ENCODE results near the gene ASNSD1.

The ASNSD1 gene

DNA sequence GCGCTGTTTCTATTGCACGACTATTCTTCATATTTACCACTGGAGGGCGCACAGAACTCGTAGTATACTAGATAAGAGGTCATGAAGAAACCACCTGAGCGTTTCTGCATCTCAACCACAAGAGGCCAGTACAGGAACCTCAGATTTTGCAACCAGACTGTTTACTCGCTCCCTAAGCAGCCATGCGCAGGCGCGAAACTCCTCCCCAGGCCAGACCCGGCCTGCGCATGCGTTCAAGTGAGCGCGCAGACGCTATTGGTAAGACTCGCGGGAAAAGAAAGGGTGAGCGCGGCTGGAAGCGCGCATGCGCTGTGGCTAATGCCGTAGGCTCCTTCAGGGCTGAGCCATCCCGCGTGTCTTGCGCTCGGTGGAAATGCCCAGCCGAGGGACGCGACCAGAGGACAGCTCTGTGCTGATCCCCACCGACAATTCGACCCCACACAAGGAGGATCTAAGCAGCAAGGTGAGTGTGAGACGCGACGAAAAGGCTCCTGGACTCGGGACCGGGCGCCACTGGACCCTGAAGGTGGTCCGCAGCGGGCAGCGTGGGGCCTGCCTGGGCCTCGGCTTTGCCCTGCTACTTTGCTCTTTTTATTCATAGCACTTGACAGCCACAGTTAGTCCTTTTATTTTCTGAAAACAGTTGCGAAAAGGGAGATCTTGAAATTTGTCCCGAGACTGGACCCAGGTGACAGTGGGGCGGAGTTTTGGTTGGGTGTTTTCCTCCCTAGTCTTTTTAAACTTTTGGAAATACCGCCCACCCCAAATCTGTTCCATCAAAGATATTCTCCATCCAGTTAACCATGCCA lies at the start of gene ASNSD1:
Gene ASNSD1, plus strand, starts transcription at position 312 of the 809 bp plus-strand sequence. CDS start 4,674 bp downstream, outside the sequence.
- peak; percentile 99 for DNase-seq

DNA sequence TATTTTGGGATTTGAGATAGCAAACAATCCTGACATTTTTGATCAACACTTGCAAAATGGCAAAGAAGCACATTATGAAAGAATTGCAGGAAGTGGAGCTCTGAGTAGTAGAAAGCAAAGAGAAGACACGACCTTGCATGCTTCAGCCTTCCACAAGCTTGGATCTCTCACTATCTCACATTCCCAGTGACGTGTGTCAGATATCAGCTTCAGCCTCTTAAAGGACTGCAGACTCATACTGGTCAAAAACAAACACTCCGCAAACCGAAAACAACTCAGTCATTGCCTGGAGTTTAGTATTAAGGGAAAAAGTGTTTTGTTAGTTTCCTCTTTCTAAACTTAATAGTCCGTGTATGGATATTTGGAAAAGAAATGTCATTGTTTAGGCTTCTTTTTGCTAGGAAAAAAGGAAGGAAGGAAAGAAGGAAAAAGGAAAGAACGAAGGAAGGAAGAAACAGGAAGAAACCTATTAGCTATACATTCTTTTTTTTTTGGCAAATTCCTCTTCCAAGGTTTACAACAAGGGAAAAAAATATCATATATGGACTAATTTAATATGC lies 48.1 kb upstream of the ASNSD1 start:
- no peak for DNase-seq

DNA sequence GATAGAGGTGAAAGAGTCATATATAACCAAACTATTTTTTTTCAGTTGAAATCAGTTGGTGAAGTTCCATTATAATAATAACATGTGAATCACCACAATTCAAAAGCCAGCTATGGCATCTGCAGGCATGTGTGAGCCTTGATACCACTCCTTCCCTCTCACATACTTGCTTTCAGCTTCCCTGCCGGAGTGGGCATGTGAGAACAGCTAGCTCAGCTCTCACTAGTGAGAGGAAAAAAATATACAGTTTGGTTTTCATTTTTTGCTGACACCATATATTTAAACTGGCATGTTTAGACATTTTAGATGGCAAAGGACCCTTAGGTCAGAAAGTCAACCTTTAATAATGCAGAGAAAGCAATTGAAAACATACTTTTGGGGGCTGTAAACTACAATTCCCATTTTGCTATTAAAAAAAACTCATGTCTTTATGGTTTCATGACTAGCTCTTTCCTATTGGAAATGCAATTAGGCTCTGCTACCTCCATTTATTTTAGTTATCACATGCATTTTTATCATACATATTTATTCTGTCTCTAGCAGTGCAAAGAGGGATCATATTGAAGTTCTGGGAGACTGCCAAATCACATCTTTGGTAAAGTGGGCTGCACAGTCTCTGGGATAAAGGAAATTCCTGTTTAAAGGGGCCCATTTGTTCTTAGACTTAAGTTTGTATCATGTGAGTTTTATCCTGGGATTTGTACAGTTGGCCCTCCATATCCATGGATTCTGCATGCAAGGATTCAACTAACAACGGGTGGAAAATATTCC lies 47.4 kb upstream of the ASNSD1 start:
- DNase-seq: no peak

DNA sequence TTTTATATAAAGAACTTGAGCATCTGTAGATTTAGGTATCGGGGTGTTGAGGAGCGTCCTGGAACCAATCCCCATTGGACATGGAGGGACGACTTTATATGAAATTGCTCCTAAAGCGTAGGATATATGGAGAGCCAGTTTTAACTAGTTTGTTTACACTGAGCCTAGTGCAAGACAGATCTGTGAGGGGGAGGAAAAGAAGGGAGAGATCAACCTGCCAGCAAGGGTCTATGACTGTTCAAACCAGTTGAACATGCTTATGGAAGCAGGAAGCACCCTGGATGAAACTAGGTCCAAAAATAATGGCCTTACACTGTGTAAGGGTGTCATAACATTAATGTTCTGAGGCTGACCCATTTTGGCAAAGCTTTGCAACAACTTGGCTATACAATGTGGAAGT lies 46.7 kb upstream of the ASNSD1 start:
- DNase-seq: no peak

DNA sequence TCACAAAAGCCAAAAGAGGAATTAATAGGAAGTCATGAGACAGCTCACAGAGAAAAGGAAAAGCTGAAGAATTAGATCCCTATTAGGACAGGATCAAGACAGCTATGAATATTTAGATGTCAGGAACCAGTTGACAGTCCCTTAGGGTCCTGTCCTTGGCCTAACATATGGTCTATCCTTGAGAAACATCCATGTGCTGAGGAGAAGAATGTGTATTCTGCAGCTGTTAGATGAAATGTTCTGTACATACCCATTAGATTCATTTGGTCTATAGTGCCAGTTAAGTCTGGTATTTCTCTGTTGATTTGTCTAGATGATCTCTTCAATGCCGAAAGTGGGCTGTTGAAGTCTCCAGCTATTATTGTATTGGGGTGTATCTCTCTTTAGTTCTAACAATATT lies 43.1 kb upstream of the ASNSD1 start:
- DNase-seq: no peak

DNA sequence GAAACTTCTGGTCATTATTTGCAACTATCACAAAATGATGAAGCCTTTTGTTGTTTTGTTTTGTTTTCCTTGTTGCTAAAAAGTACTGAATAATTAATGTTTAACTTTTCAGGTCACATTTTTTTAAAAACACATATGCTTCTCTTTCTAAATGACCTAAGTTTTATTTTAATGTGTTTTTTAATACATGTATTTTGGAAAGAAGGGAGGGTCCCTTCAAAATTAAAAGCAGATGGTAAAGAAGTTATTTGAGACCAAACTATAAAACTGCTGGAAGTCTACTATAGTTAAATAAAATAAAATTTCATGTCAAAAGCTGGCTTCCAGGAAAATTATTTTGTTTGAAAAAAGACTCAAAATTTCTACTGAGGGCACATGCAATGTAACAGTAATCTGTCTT lies 39.5 kb upstream of the ASNSD1 start:
- DNase-seq: no peak

DNA sequence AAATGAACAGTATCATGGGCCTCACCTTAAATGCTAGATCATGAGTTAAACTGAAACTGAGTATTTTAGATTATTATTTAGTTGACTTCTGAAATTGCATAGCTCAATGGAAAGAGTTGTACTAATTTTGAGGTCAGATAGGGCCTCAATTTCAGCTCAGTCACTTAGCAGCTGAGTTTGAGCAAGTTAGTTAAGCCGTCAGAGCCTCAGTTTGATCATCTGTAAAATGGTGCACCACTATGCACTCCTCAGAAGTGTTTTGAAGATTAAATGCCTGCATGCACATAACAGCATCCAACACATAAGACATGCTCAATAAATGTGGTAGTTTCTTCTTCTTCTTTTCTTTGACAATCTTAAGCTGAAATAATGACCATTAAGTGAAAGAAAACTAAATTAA lies 38.2 kb upstream of the ASNSD1 start:
- DNase-seq: no peak

DNA sequence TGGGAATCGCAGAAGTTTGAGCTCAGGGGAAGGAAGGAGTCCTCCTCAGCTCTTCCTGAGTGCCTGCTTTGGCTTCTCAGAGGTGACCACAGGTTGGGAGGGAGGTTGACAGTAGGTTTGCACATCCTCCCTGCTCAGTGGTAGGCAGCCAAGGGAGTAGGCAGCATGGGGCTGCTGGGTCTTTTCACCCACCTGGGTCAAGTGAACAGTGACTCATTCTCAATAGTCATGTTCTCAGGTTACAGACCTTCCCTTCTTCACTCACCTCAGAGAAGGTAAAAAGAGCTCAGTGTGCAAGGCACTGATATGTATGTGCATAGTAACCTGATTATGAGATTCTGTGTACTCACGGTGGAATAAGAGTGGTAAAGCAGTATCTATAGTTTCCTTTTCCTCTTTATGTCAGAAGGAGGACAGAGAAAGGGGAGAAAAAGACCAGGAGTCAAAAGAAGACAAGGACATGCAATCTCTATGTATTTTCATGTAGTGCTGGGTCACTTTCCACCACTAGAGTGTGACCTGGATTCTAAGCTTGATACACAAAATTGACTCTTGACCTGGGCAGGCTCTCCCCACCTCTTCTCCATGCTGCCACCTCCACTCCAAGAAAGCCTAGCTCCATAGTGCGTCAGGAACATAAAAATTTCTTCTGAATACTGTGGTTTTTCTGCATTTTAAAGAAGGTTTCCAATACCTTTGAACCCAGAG lies 36.5 kb upstream of the ASNSD1 start:
- DNase-seq: no peak

DNA sequence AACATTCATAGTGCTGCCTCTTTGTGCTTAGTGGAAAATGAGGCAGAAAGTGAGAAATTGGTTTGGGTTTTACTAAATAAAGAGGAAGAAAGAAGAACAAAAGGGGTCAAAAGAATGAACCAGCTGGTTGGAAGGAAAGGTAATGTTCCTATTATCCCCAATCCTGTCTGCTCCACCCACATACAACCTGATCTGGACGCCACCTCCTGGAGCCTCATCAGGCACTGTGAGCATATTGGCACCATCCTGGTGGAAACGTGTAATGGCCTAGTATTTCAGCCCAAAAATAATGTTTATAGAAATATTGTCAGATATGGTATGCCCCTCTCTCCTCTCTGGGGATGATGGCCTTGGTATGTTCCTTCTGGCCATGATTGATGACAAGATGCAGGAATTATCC lies 35.6 kb upstream of the ASNSD1 start:
- DNase-seq: no peak

DNA sequence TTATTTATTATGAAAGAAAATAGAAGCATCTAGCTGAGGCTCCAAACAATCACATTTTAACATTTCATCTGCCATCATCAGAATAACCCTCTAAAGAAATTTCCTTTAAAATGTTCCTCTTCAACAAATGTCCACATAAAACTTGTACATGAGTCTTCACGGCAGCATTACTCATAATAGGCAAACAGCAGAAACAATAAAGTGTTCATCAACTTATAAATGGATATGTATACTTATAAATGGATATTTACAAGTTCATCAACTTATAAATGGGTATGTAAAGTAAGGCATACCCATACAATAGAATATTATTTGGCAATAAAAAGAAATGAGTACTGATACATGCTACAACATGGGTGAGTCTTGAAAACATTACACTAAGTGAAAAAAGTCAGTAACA lies 33.5 kb upstream of the ASNSD1 start:
- no peak for DNase-seq

DNA sequence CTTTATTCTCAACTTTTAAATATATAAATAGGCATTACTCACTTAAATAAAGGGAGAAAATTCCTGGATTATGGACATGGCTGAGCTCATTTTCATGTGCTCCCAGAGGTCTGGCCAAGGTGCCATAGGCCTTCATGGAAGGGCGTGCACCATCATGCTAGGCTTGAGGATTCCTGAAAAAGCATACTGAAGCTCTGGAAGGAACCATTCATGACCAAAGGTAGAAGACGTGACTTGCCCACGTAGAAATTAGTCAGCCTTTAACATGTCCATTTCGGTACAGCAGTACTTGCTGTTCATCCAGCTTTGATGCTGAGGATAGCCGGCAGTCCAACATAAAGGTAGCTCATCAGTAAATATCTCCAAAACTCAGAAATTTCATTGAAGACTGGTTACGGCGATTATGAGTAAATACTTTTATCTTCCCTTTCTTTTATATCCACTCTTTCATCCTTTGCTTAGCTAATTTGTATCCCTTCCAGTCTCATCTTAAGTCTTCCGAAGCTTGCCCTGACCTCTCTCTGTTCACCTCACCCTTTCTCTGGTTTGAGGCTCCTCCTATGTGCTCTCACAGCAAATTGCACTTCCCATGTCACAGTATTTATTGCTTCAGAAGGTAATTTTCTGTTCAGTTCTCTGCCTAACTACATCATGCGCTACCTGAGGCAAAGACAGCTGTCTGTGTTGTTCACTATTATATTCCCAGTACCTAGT lies 32.3 kb upstream of the ASNSD1 start:
- DNase-seq: no peak

DNA sequence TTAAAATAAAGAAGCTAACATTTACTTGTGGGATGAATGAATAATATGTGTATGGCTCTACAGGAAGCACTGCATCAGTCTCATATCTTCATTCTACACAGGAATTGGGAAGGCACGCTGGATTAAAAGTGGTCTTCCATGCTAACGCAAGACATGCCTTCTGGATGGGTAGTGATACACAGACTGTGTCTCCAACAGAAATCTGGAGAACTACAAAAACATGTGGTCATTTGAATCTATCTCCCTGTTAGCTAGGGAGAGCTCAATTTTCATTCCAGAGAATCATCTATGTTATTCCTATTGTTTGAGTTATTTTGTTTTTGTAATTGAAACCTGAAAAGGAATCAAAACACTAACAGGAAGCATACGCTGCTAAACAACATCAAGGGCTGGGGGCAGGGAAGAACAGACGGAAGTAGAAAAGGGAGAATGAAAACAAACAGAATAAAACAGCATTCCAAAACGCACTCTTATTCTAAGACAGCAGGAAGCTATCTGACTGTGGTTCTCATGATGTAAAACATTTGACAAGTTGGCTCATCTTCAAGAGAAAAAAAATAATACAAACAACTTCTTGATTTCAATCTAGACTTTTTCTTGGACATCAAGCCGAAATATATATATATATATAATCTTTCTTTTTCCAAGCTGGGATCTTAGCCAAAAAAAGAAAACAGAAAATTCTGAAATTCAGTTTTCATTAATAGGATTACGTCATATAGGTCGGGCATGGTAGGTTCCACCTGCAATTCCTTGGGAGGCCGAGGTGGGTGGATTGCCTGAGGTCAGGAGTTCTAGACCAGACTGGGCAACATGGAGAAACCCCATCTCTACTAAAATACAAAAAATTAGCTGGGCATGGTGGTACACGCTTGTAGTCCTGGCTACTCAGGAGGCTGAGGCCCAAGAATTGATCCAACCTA lies 31.5 kb upstream of the ASNSD1 start:
- no peak for DNase-seq

DNA sequence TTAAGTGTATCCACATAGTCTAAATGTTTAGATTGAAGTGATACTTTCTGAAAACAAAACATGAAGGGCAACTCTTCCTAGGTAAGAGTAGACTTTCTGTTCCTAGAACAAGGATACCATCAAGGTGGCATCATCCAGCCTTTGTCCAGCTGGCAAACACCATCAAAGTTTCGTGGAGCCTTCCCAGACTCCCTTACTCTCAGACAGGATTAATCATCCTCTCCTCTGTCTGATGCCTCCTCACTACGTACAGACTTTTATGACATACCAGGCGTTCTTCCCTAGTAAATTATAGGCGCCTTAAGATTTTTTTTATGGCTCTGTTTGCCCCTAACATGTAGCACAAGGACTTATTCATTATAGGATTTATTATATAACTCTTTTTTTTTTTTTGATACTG lies 29.4 kb upstream of the ASNSD1 start:
- no peak for DNase-seq

DNA sequence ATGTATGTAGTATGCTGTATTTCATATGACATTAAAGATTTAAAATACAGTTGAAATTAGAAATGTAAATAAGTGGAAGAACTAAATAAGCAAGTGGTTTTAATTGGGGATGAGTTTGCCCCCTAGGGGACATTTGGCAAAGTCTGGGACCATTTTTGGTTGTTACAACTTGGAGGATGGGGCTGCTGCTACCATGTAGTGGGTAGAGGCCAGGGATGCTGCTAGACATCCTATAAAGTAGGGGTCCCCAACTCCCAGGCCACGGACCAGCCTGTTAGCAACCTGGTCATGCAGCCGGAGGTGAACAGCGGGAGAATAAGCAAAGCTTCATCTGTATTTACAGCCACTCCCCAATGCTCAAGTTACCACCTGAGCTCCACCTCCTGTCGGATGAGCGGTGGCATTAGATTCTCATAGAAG lies 27.9 kb upstream of the ASNSD1 start:
- no peak for DNase-seq

DNA sequence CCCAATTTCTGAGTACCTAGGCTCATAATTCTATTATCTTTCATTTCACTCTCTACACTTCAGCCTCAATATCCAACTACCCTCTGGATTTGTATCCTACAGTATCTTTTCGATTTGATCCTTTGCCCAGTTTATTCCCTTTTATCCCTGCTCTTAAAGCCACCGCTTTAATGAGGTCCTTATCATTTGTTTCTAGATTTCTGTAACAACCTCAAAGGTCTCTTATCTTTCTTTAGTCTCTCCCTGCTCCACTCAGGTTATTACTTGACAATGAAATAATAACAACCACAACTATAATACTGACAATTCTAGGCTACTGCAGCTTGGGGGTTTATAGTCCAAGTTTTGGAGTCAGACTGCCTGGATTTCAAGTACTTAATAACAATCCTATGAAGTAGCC lies 25.9 kb upstream of the ASNSD1 start:
- DNase-seq: no peak

DNA sequence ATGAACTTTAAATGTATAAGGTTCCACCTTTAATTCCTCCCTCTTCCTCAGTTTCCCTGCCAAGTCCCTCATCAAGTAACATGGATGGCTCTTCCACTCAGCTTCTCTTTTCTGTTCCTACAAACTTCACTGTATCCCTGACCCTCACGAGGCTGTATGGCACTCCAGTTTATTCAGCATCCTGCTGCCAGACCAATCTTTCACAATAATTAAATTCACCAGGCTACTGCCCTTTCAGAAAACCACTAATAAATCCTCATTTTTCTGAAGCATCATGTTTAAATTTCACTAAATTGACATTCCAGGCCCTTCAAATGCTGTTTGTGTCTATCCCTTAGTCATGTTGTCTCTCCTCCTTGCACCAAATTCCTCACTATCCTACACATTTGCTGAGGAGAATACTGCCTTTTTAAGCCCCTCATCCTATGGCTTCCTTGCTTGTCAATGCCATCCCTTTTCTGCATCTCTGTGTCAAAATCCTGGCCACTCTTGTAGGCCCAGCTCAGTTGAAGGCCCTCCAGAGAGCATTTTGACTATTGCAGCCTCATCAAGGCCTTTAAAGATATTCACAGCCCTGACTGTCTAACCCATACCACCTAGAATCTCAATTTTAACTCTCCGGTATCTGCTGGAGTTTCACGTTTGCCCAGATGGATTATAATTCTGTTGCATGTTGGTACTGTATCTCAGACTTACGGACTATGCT lies 22.8 kb upstream of the ASNSD1 start:
- no peak for DNase-seq

DNA sequence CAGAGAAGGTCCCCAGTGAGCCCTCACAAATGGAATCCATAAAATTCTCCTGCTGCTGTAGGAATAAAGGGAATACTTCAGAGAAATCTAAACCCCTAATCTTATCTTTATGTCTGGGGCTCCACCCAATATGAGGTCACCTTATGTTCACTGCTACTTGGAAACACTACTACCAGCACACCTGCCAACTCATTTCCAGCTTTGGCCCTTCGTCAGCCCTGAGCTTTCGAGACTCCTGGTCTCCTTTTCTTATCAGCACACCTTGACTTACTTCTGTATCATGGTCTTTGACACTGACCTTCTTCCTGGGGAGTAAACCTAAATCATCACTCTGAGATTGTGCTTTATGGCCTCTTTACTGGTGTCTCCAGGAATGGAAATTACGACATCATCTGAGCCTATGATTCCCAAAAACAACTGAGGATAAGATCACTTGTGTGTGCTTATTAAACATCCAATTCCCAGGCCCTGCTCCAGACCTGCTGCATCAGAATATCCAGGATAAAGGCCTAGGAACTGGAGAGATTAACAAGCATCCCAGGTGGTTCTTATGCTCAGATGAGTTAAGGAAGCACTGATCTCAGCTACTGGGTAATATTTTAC lies 22.2 kb upstream of the ASNSD1 start:
- no peak for DNase-seq

DNA sequence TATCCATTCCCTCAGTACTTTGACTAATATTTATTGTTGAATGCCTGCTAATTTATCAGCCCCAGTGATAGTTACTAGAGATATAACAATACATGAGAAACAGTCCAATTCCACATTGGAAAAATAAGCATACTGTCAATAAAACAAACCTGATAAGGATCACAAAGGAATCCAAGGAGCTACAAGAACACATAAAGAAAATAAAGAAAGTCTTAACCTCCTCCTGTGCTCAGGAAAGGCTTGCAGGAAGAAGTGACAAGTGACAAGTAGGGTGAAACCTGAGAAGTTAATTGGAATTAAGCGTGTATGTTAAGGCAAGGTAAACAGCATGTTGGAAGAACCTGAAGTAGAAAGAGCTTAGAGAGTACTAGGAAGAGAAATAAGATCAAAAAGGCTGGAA lies 20.3 kb upstream of the ASNSD1 start:
- DNase-seq: no peak

DNA sequence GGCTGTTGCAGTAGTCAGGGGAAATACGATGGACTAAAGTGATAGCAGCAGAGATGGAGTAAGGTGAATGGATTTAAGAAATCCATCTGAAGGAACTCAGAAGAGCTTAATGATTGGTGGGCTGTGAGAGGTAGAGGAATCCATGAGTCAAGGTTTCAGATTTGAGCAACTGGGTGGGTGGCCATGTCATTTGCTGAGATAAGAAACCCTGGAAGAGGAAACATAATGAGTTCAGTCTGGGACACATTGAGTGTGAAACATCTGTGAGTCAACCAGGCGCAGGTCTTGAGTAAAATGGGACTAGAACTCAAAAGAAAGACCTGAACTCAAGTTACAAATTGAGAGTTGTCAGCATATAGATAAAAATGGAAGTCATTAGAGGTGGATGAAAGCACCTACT lies 19.7 kb upstream of the ASNSD1 start:
- DNase-seq: peak; percentile 68

DNA sequence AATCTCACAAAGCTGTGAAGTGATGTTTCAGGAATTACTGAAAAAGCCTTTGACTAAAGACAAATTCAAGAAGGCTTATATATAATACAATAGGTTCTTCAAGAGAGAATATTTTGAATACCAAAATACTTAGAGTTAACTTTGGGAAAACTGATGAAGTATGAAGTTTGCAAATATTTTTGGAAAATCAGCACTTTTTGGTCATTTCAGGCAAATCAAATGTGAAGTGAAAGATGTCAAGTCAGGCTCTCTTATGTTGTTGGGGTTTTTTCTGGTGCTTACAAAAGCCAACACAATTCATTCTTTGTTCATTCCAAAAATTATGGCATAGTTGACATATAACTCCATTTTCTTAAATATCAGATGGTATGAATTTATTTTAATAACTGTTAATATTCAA lies 14.7 kb upstream of the ASNSD1 start:
- DNase-seq: no peak
